Progenitor cell of endocrine pancreas (in vitro differentiated cells): ENCODE data around the gene WDR20. TPM values are rescaled to one million over a fixed set of nuclear protein-coding genes. Genes with fewer than 3 reads are reported as not detected.

Experiments used
- DNase-seq: peaks from one replicate; pipeline ENCODE4 v3.0.0; 2021; ENCODE audit warnings: low spot score; ENCODE audit not compliant: unreplicated experiment
- H3K27ac Mint-ChIP-seq: 2 replicates; pipeline ENCODE4 v1.8.0; 2021; ENCODE audit warnings: mild to moderate bottlenecking, moderate library complexity, mixed read lengths
- H3K27me3 Mint-ChIP-seq: 2 replicates; pipeline ENCODE4 v1.8.0; 2021; ENCODE audit warnings: mixed read lengths
- H3K36me3 Mint-ChIP-seq: 2 replicates; pipeline ENCODE4 v1.8.0; 2022; ENCODE audit warnings: mixed read lengths; ENCODE audit not compliant: insufficient read depth
- H3K4me1 Mint-ChIP-seq: 2 replicates; pipeline ENCODE4 v1.8.0; 2021; ENCODE audit warnings: low read depth, mixed read lengths
- H3K4me3 Mint-ChIP-seq: 2 replicates; pipeline ENCODE4 v1.8.0; 2021; ENCODE audit warnings: low read depth, mild to moderate bottlenecking, moderate library complexity, mixed read lengths
- H3K9me3 Mint-ChIP-seq: 2 replicates; pipeline ENCODE4 v1.8.0; 2021; ENCODE audit warnings: low read depth, mixed read lengths
- total RNA-seq: library from RNA; stranded (reverse); gene quantifications from 2 replicates; pipeline ENCODE4 v1.2.1, GENCODE V29; 2021
- TF ChIP-seq, protein P1 (sequence below): fragments of 200-600 bp; sonication (generic); IDR thresholded peaks from one replicate; pipeline ENCODE4 v1.5.0; 2021; ENCODE audit warnings: antibody characterized with exemption, mild to moderate bottlenecking; ENCODE audit not compliant: unreplicated experiment

WDR20 gene
- total RNA-seq, 1 donor from 2014 or later, result 34.9 TPM

- DNase-seq, result no peak
- no peak overlapping the region for H3K27ac Mint-ChIP-seq
- peaks cover 5% of the 10 kb centered on the region for H3K36me3 Mint-ChIP-seq
- no peaks in the 10 kb centered on the region for H3K4me1 Mint-ChIP-seq
- no peaks in the 10 kb centered on the region for H3K9me3 Mint-ChIP-seq
- TF ChIP-seq, protein P1, sequence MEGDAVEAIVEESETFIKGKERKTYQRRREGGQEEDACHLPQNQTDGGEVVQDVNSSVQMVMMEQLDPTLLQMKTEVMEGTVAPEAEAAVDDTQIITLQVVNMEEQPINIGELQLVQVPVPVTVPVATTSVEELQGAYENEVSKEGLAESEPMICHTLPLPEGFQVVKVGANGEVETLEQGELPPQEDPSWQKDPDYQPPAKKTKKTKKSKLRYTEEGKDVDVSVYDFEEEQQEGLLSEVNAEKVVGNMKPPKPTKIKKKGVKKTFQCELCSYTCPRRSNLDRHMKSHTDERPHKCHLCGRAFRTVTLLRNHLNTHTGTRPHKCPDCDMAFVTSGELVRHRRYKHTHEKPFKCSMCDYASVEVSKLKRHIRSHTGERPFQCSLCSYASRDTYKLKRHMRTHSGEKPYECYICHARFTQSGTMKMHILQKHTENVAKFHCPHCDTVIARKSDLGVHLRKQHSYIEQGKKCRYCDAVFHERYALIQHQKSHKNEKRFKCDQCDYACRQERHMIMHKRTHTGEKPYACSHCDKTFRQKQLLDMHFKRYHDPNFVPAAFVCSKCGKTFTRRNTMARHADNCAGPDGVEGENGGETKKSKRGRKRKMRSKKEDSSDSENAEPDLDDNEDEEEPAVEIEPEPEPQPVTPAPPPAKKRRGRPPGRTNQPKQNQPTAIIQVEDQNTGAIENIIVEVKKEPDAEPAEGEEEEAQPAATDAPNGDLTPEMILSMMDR, result no peak
- no peaks in the 10 kb centered on the region for H3K27me3 Mint-ChIP-seq
- H3K4me3 Mint-ChIP-seq, result no peak overlapping the region
Observed at GRCh38 chr14:102230481-102231210, 90.9 kb downstream of the WDR20 start.

DNA sequence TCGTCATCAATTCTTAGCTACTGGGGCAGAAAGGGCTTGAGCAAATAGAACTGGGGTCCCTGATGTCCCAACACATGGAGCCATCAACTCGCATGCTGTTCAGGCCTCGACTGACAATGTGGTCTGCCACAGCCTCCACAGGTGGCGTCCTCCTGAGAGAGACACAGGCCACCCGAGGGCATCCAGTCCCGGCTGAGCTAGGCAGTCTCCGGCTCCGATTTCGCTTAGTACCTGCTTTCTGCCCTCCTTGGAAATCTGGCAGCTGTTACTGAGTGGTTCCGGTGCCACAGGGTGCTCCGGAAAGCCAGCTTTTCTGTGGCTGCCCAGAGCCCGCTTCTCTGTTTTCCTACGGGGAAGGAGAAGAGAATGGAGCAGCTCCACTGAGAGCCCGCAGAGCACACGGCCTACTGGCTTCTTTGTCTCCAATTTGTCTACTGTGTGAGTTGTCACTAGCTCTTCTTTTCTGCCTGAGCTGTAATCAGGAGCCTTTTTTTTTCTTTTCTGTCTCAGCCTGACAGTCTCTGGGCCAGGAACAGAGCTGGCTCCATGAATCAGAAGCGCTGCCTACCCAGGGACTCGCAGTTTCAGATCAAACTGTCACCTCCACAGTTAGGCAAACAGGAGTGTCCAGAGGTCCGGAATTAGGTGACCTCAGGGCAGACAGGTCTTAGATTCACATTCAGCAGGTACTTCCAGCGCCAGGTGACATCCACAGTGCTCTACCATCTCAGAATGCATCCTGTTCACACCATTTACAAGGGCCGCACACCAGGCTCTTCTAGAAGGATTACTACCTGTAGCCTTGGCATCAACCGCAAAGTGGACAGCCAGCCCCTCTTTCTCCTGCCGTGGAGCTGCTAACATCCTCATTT lies 92.0 kb downstream of the WDR20 start:
- H3K27me3 Mint-ChIP-seq, result no peaks in the 10 kb centered on the region
- peaks cover 5% of the 10 kb centered on the region for H3K36me3 Mint-ChIP-seq
- no peaks in the 10 kb centered on the region for H3K9me3 Mint-ChIP-seq
- H3K4me1 Mint-ChIP-seq, result no peaks in the 10 kb centered on the region
- no peak for DNase-seq
- H3K4me3 Mint-ChIP-seq, result no peak overlapping the region
- TF ChIP-seq, protein P1, result no peak
- no peak overlapping the region for H3K27ac Mint-ChIP-seq

DNA sequence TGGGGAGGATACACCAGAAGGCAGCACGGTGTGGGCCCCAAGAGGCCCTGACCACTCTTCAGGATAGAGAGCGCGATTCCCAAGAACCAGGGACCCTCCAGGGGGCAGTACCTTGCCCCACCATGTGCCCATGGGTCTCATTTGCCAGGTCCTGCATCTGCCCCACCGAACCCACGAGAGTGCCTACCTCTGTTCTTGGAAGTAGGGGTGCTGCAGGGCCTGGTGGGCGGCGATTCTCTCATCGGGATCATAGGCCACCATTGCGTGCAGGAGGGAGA lies 92.6 kb downstream of the WDR20 start:
- Mint-ChIP-seq H3K27me3 (no peaks in the 10 kb centered on the region), H3K4me1 (no peaks in the 10 kb centered on the region), H3K9me3 (no peaks in the 10 kb centered on the region), H3K36me3 (peaks cover 5% of the 10 kb centered on the region), H3K27ac (no peak overlapping the region), H3K4me3 (no peak overlapping the region)
- TF ChIP-seq, protein P1, result no peak
- no peak for DNase-seq

DNA sequence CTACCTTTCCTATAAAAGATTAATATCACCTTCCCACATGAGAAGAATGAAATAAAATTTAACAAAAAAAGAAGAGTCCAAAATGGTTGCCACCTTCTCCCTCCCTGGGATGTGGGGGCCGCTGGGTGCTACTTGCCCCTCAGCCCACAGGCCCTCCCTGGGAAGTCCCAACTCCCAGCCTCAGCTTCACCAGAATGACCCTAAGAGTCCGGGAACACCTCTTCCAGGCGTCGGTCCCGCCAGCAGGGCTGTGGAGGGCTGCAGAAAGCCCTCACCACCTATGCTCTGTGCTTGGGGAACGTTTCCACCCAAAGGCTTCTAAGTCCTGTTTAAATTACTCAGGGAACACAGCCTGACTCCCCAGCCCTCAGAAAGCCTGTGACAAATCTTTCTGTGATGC lies 93.4 kb downstream of the WDR20 start:
- H3K4me3 Mint-ChIP-seq, result no peak overlapping the region

More for the DNA sequence above, 93.4 kb downstream of the WDR20 start:
- Mint-ChIP-seq H3K9me3 (no peaks in the 10 kb centered on the region), H3K36me3 (peaks cover 5% of the 10 kb centered on the region), H3K4me1 (no peaks in the 10 kb centered on the region), H3K27me3 (no peaks in the 10 kb centered on the region), H3K27ac (no peak overlapping the region)
- DNase-seq, result no peak
- TF ChIP-seq, protein P1, result no peak
